Kidney epithelial cell (primary cell): Measurements from ENCODE around the gene RPE. TPM values are rescaled to one million over a fixed set of nuclear protein-coding genes. Genes with fewer than 3 reads are reported as not detected.

Source experiments
- DNase-seq: peaks from one replicate; pipeline ENCODE4 v3.0.0-alpha.2; 2010; ENCODE audit warnings: low read depth
- H3K27me3 ChIP-seq: 2 replicates; pipeline ENCODE4 v1.6.0; 2011; ENCODE audit warnings: low read length; ENCODE audit not compliant: control insufficient read depth, insufficient read depth
- H3K36me3 ChIP-seq: 2 replicates; pipeline ENCODE4 v1.5.1; 2011; ENCODE audit warnings: low read length; ENCODE audit not compliant: control insufficient read depth, insufficient read depth
- H3K4me3 ChIP-seq: 2 replicates; pipeline ENCODE4 v1.5.1; 2011; ENCODE audit warnings: low read depth, mild to moderate bottlenecking, control low read depth, low read length
- total RNA-seq: library from RNA; depleted of rRNA; stranded (reverse); fragments of >200 nt; gene quantifications from 2 replicates; pipeline ENCODE4 v1.2.3, GENCODE V29; 2015
- TF ChIP-seq, protein P1 (sequence below): IDR thresholded peaks from 2 replicates; pipeline ENCODE4 v1.5.1; 2011; ENCODE audit warnings: mild to moderate bottlenecking, moderate library complexity, low read length, control low read depth, inconsistent platforms; ENCODE audit not compliant: insufficient read depth, poor library complexity, severe bottlenecking

Gene RPE
- total RNA-seq, 1 donor from 2014 or later = 59.1 TPM

DNA sequence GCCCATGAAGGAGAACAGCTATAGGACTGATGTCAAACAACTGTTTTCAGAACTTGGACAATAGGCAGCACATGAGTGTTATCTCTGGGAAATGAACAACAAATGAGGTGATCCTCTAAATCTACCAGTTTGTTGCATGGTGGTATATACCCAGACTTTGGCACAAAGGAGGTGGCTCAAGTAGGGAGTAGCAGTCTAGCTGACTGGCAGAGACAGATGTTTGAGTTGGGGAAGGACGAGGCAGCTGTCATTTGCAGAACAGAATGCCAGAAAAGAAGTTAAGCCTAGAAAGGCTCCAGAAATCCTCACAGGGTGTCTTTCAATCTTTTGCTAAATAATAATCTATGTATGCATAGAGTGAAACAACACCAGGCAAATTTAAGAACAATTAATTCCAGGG is 47.4 kb downstream of the RPE start:
- no peak for DNase-seq
- TF ChIP-seq, protein P1, sequence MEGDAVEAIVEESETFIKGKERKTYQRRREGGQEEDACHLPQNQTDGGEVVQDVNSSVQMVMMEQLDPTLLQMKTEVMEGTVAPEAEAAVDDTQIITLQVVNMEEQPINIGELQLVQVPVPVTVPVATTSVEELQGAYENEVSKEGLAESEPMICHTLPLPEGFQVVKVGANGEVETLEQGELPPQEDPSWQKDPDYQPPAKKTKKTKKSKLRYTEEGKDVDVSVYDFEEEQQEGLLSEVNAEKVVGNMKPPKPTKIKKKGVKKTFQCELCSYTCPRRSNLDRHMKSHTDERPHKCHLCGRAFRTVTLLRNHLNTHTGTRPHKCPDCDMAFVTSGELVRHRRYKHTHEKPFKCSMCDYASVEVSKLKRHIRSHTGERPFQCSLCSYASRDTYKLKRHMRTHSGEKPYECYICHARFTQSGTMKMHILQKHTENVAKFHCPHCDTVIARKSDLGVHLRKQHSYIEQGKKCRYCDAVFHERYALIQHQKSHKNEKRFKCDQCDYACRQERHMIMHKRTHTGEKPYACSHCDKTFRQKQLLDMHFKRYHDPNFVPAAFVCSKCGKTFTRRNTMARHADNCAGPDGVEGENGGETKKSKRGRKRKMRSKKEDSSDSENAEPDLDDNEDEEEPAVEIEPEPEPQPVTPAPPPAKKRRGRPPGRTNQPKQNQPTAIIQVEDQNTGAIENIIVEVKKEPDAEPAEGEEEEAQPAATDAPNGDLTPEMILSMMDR = no peak
- Histone ChIP-seq H3K27me3 (no peaks in the 10 kb centered on the region), H3K36me3 (no peaks in the 10 kb centered on the region), H3K4me3 (no peak overlapping the region)

DNA sequence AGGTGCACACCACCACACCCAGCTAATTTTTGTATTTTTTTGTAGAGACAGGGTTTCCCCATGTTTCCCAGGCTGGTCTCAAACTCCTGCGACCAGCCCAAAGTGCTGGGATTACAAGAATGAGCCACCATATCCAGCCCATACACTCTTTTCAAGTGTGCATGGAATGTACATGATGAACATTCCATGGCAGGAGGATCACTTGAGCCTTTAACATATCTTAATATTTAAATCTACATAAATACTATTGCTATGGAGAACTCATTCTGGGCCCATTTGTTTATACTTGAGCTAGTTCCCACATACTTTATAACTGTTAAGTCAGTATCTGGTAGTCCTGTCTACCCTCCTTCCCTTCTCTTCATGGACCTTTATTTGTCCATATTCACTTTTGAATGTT is 48.4 kb downstream of the RPE start:
- H3K27me3 ChIP-seq = no peaks in the 10 kb centered on the region
- no peaks in the 10 kb centered on the region for H3K36me3 ChIP-seq
- TF ChIP-seq, protein P1 = no peak
- no peak overlapping the region for H3K4me3 ChIP-seq
- no peak for DNase-seq

DNA sequence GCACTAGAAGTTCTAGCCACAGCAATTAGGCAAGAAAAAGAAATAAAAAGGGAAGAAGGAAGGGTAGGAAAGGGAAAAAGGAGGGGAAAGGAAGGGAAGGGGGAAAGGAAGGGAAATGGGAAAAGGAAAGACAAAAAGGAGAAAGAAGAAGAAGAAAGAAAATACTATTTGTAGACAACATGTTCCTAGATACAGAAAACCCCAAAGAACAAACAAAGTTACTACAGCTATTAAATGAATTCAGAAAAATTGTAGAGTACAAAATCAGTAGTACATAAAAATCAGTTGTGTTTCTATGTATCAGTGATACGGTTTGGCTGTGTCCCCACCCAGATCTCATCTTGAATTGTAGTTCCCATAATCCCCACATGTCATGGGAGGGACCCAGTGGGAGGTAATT is 52.3 kb downstream of the RPE start:
- DNase-seq = no peak
- TF ChIP-seq, protein P1 = no peak
- Histone ChIP-seq H3K4me3 (no peak overlapping the region), H3K36me3 (no peaks in the 10 kb centered on the region), H3K27me3 (no peaks in the 10 kb centered on the region)

DNA sequence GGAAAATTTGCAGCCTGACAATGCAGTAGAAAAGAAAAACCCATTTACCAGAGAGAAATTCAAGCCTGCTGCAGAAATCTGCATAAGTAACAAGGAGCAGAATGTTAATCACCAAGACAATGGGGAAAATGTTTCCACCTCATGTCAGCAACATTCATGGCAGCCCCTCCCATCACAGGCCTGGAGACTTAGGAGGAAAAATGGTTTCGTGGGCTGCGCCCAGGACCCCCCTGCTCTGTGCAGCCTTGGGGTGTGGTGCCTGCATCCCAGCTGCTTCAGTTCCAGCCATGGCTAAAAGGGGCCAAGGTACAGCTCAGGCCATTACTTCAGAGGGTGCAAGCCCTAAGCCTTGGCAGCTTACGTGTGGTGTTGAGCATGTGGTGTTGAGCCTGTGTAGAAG is 53.4 kb downstream of the RPE start:
- Histone ChIP-seq H3K27me3 (no peaks in the 10 kb centered on the region), H3K36me3 (no peaks in the 10 kb centered on the region), H3K4me3 (no peak overlapping the region)
- DNase-seq = no peak
- TF ChIP-seq, protein P1 = no peak

DNA sequence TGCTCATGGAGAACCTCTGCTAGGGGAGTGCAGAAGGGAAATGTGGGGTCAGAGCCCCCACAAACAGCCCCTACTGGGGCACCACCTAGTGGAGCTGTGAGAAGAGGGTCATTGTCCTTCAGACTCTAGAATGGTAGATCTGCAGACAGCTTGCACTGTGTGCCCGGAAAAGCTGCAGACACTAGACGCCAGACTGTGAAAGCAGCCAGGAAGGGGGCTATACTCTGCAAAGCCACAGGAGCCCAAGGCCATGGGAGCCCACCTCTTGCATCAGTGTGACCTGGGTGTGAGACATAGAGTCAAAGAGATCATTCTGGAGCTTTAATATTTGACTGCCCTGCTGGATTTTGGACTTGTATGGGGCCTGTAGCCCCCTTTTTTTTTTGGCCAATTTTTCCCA is 60.9 kb downstream of the RPE start:
- Histone ChIP-seq H3K27me3 (no peaks in the 10 kb centered on the region), H3K4me3 (no peak overlapping the region), H3K36me3 (no peaks in the 10 kb centered on the region)
- no peak for DNase-seq
- TF ChIP-seq, protein P1 = no peak

Other genes with a start within 250 kb of the RPE start
- gene UNC80, start 230.8 kb upstream of the RPE start, total RNA-seq = not detected in 2 replicates
- gene KANSL1L, start 168.8 kb downstream of the RPE start, total RNA-seq = 11.2 and 11.5 TPM in 2 replicates
- gene ACADL, start 222.8 kb downstream of the RPE start, total RNA-seq = 1.1 and 1.5 TPM in 2 replicates